Kidney epithelial cell (primary cell): ENCODE measurements around the gene MRPS30. TPM values are rescaled to one million over a fixed set of nuclear protein-coding genes. Genes with fewer than 3 reads are reported as not detected.
"Not testable (repeated sequence)": the region's sequence is repeated elsewhere in the genome, so short reads cannot be mapped to it uniquely, and the experiment has no call there.

Experiments
- DNase-seq: peaks from one replicate; pipeline ENCODE4 v3.0.0-alpha.2; 2010; ENCODE audit warnings: low read depth
- H3K27me3 ChIP-seq: 2 replicates; pipeline ENCODE4 v1.6.0; 2011; ENCODE audit warnings: low read length; ENCODE audit not compliant: control insufficient read depth, insufficient read depth
- H3K36me3 ChIP-seq: 2 replicates; pipeline ENCODE4 v1.5.1; 2011; ENCODE audit warnings: low read length; ENCODE audit not compliant: control insufficient read depth, insufficient read depth
- H3K4me3 ChIP-seq: 2 replicates; pipeline ENCODE4 v1.5.1; 2011; ENCODE audit warnings: low read depth, mild to moderate bottlenecking, control low read depth, low read length
- CTCF ChIP-seq: IDR thresholded peaks from 2 replicates; pipeline ENCODE4 v1.5.1; 2011; ENCODE audit warnings: mild to moderate bottlenecking, moderate library complexity, low read length, control low read depth, inconsistent platforms; ENCODE audit not compliant: insufficient read depth, poor library complexity, severe bottlenecking
- total RNA-seq: library from RNA; depleted of rRNA; stranded (reverse); fragments of >200 nt; gene quantifications from 2 replicates; pipeline ENCODE4 v1.2.3, GENCODE V29; 2015

Gene MRPS30
- total RNA-seq, result 131 and 136 TPM in 2 replicates

- peak; percentile 54 for TF ChIP-seq CTCF
- peak; percentile 98 for DNase-seq
- H3K4me3 ChIP-seq, result peak within 1 kb of the TSS; percentile 98
Observed at GRCh38 chr5:44808435-44809214, at the start of gene MRPS30. Gene MRPS30 (plus strand): TSS chr5:44808947. CDS start chr5:44808963, 16 bp downstream.

GRCh38 chr5:44769200-44769876 lies 39.4 kb upstream of the MRPS30 start:
- no peak overlapping the region for H3K4me3 ChIP-seq
- no peaks in the 10 kb centered on the region for H3K36me3 ChIP-seq
- H3K27me3 ChIP-seq, result no peaks in the 10 kb centered on the region
- DNase-seq, result no peak
- TF ChIP-seq CTCF, result no peak

More at GRCh38 chr5:44808435-44809214, at the start of gene MRPS30:
- no peaks in the 10 kb centered on the region for H3K36me3 ChIP-seq
- H3K27me3 ChIP-seq, result no peaks in the 10 kb centered on the region

GRCh38 chr5:44769877-44770209 lies 38.9 kb upstream of the MRPS30 start:
- DNase-seq, result no peak
- no peaks in the 10 kb centered on the region for H3K27me3 ChIP-seq
- H3K36me3 ChIP-seq, result no peaks in the 10 kb centered on the region
- H3K4me3 ChIP-seq, result no peak overlapping the region
- TF ChIP-seq CTCF, result no peak

GRCh38 chr5:44770780-44771717 lies 37.7 kb upstream of the MRPS30 start:
- no peaks in the 10 kb centered on the region for H3K36me3 ChIP-seq
- H3K4me3 ChIP-seq, result no peak overlapping the region
- TF ChIP-seq CTCF, result no peak
- DNase-seq, result no peak
- H3K27me3 ChIP-seq, result no peaks in the 10 kb centered on the region

GRCh38 chr5:44772397-44772796 lies 36.4 kb upstream of the MRPS30 start:
- H3K4me3 ChIP-seq, H3K27me3 ChIP-seq, H3K36me3 ChIP-seq, DNase-seq: not testable (repeated sequence)
